MCF 10A (cell line): ENCODE results near the gene FAM131C. TPM values are rescaled to one million over a fixed set of nuclear protein-coding genes. Genes with fewer than 3 reads are reported as not detected.
"Not testable (repeated sequence)": the region's sequence is repeated elsewhere in the genome, so short reads cannot be mapped to it uniquely, and the experiment has no call there.

Experiments used
- BruUV-seq: library from RNA; stranded (reverse); fragments of 400-500 nt; replicated peaks from 2 replicates; lab custom pipeline; 2021; lab: Mats Ljungman, UMichigan
- CTCF ChIA-PET: fragments of 300-600 bp; sonication (Branson Sonifier 250); formaldehyde crosslinking; extraction: SDS; loops from one replicate; lab custom pipeline; 2021; ENCODE audit warnings: antibody characterized with exemption, inconsistent platforms; lab: Yijun Ruan, JAX
- POLR2A ChIA-PET: fragments of 300-600, 350-650 bp; sonication (Branson Sonifier 250); formaldehyde crosslinking; extraction: SDS; loops from one replicate; lab custom pipeline; 2020; ENCODE audit warnings: antibody characterized with exemption, inconsistent platforms; lab: Yijun Ruan, JAX
- DNase-seq: peaks from one replicate; pipeline ENCODE4 v3.0.0-alpha.2; 2018; ENCODE audit not compliant: unreplicated experiment
- H3K27ac Mint-ChIP-seq: one replicate; pipeline ENCODE4 v1.8.0; 2022; ENCODE audit warnings: mild to moderate bottlenecking, low read depth, mixed read lengths; ENCODE audit not compliant: unreplicated experiment
- H3K27me3 Mint-ChIP-seq: one replicate; pipeline ENCODE4 v1.8.0; 2022; ENCODE audit warnings: mixed read lengths; ENCODE audit not compliant: insufficient read depth, unreplicated experiment
- H3K36me3 Mint-ChIP-seq: one replicate; pipeline ENCODE4 v1.8.0; 2022; ENCODE audit warnings: mild to moderate bottlenecking, moderate library complexity, mixed read lengths; ENCODE audit not compliant: insufficient read depth, unreplicated experiment
- H3K4me1 Mint-ChIP-seq: one replicate; pipeline ENCODE4 v1.8.0; 2022; ENCODE audit warnings: mixed read lengths; ENCODE audit not compliant: insufficient read depth, unreplicated experiment
- H3K4me3 Mint-ChIP-seq: one replicate; pipeline ENCODE4 v1.8.0; 2022; ENCODE audit warnings: mild to moderate bottlenecking, moderate library complexity, mixed read lengths; ENCODE audit not compliant: unreplicated experiment
- H3K9me3 Mint-ChIP-seq: one replicate; pipeline ENCODE4 v1.8.0; 2022; ENCODE audit warnings: mixed read lengths; ENCODE audit not compliant: unreplicated experiment
- CTCF ChIP-seq: fragments of 200-600 bp; IDR thresholded peaks from one replicate; pipeline ENCODE4 v1.8.0; 2022; ENCODE audit warnings: antibody characterized with exemption, mild to moderate bottlenecking; ENCODE audit not compliant: unreplicated experiment
- intact Hi-C: fragments of 100-400 bp; cut with micrococcal nuclease; formaldehyde crosslinking; loops from 2 replicates; pipeline ENCODE4 v1.14.1; 2022
- total RNA-seq: library from RNA; stranded (reverse); gene quantifications from 2 replicates; pipeline ENCODE4 v1.2.3, GENCODE V29; 2022

The FAM131C gene
- total RNA-seq, 1 experiment from 2014 or later, result not detected

GRCh38 chr1:16061266-16061665 lies 12.2 kb downstream of the FAM131C start:
- Mint-ChIP-seq H3K9me3 (no peaks in the 10 kb centered on the region), H3K27me3 (peaks cover 30% of the 10 kb centered on the region), H3K36me3 (no peaks in the 10 kb centered on the region), H3K4me3 (no peak overlapping the region), H3K27ac (no peak overlapping the region), H3K4me1 (no peaks in the 10 kb centered on the region)
- CTCF ChIA-PET, result interaction anchor here (0.6 to 1.0 kb wide), 3 partner anchors 12 to 139 kb away, joined by 3 to 4 read pairs (median 3); partner anchors contain the start of gene FAM131C
- intact Hi-C loops, result no loop called here
- TF ChIP-seq CTCF, result no peak
- no TSS peak for BruUV-seq
- POLR2A ChIA-PET, result interaction anchor here (0.6 kb wide), 1 partner anchor 248 kb away, joined by 3 read pairs; no protein-coding TSS in a partner anchor
- DNase-seq, result no peak

- intact Hi-C loops, H3K4me3 Mint-ChIP-seq, BruUV-seq, H3K4me1 Mint-ChIP-seq, H3K27ac Mint-ChIP-seq, POLR2A ChIA-PET, H3K9me3 Mint-ChIP-seq, DNase-seq, H3K36me3 Mint-ChIP-seq: not testable (repeated sequence)
- CTCF ChIA-PET, result interaction anchor here (0.6 kb wide), 1 partner anchor 187 kb away, joined by 3 read pairs; no protein-coding TSS in a partner anchor
- H3K27me3 Mint-ChIP-seq, result peaks cover 14% of the 10 kb centered on the region
Observed at GRCh38 chr1:16058394-16059120, 14.9 kb downstream of the FAM131C start.

- POLR2A ChIA-PET, result interaction anchor here (1.4 kb wide), 1 partner anchor 18 kb away, joined by 5 read pairs; no protein-coding TSS in a partner anchor
- not testable (repeated sequence) for BruUV-seq
Observed at GRCh38 chr1:16057314-16057915, 16.0 kb downstream of the FAM131C start.

GRCh38 chr1:16056521-16056912 lies 16.9 kb downstream of the FAM131C start:
- not testable (repeated sequence) for H3K4me3 Mint-ChIP-seq, H3K4me1 Mint-ChIP-seq, H3K27ac Mint-ChIP-seq, H3K9me3 Mint-ChIP-seq, BruUV-seq, DNase-seq, H3K36me3 Mint-ChIP-seq
- POLR2A ChIA-PET, result interaction anchor here (0.6 to 1.4 kb wide), 2 partner anchors 19 to 262 kb away, joined by 3 to 5 read pairs; no protein-coding TSS in a partner anchor
- CTCF ChIA-PET, result interaction anchor here (0.5 to 3.6 kb wide), 12 partner anchors 8 to 620 kb away, joined by 3 to 45 read pairs (median 3); partner anchors contain the start of genes CLCNKB and SRARP
- intact Hi-C loops, result loop anchor here (1.0 to 2.0 kb wide), 2 partner anchors 47 to 264 kb away; no protein-coding TSS in a partner anchor
- peaks cover 14% of the 10 kb centered on the region for H3K27me3 Mint-ChIP-seq

More at GRCh38 chr1:16057314-16057915, 16.0 kb downstream of the FAM131C start:
- CTCF ChIA-PET, result interaction anchor here (0.7 to 3.6 kb wide), 5 partner anchors 7 to 392 kb away, joined by 3 to 45 read pairs (median 3); no protein-coding TSS in a partner anchor
- not testable (repeated sequence) for DNase-seq, H3K4me1 Mint-ChIP-seq, H3K27ac Mint-ChIP-seq, H3K4me3 Mint-ChIP-seq, H3K36me3 Mint-ChIP-seq, H3K9me3 Mint-ChIP-seq
- intact Hi-C loops, result loop anchor here (2.0 kb wide), 1 partner anchor 265 kb away; no protein-coding TSS in a partner anchor
- H3K27me3 Mint-ChIP-seq, result peaks cover 14% of the 10 kb centered on the region
